Measurements from ENCODE around the gene FAU. TPM values are rescaled to one million over a fixed set of nuclear protein-coding genes. Genes with fewer than 3 reads are reported as not detected.

The FAU gene
- total and polyA plus RNA-seq, 2 of the 13 experiments (the other 11 are each of a cell fraction or from before 2014, with no cell fraction given) = 374 to 869 TPM

- no peak for TF ChIP-seq SNAPC4 (CRISPR knock-in tag; IDR thresholded peaks at IDR 0.05)
- no peak for TF ChIP-seq ZFP1 (CRISPR knock-in tag; IDR thresholded peaks at IDR 0.05)
- no peak for TF ChIP-seq PHF8 (CRISPR knock-in tag; IDR thresholded peaks at IDR 0.05)
- TF ChIP-seq CCDC6 (CRISPR knock-in tag; IDR thresholded peaks at IDR 0.05) = no peak
These were observed 25.6 kb upstream of the FAU start (continued) for GRCh38 chr11:65147352-65148075.

GRCh38 chr11:65141896-65142494, 20.1 kb upstream of the FAU start:
- no peak overlapping the region for H3K9ac ChIP-seq (ENCODE audit: insufficient read depth, low read depth, low read length)
- WGBS (ENCODE audit: low lambda C conversion rate) = 2% methylated on average over 7 of the region's 7 CpGs
- H3K9me3 ChIP-seq (ENCODE audit: low read length) = no peaks in the 10 kb centered on the region
- ChIA-PET CTCF (ENCODE audit: low intra/inter-chr PET ratio, low total read pairs) (no interaction called here), POLR2A (interaction anchor here (1.1 kb wide), 1 partner anchor 20 kb away, joined by 6 read pairs; the partner anchor contains the start of genes FAU and MRPL49)
- FAIRE-seq = peak; percentile 71
- H3K36me3 ChIP-seq (replicated peaks in 1 of 2; ENCODE audit: control insufficient read depth in 1 of 2, insufficient read depth in 2 of 2, low read length in 2 of 2) = no peaks in the 10 kb centered on the region
- no peak overlapping the region for H2AFZ ChIP-seq (ENCODE audit: low read length)
- DNase-seq (ENCODE audit: low spot score) = no peak
- H3K4me2 ChIP-seq (ENCODE audit: low read depth, low read length) = peak overlapping the region; percentile 54
- no peaks in the 10 kb centered on the region for H3K27me3 ChIP-seq (ENCODE audit: control insufficient read depth in 1 of 2, insufficient read depth in 2 of 2, low read length in 2 of 2)
- H4K20me1 ChIP-seq (ENCODE audit: insufficient read depth, low read length) = no peaks in the 10 kb centered on the region
- in situ Hi-C loops (cut with HindIII; ENCODE audit: extremely low pct_ligation_motif_present, low pct_unique_long_range_greater_than_20kb) = no loop called here
- intact Hi-C loops (cut with micrococcal nuclease; ENCODE audit: unreplicated experiment) = no loop called here
- no peaks in the 10 kb centered on the region for H3K79me2 ChIP-seq (ENCODE audit: insufficient read depth, low read length)
- H3K4me3 ChIP-seq (replicated peaks in 1 of 3; ENCODE audit: insufficient read depth in 1 of 3, low read depth in 2 of 3, low read length in 3 of 3) = peak overlapping the region in 1 of 3 experiments; percentile 13; a peak in 1 of 6 replicates
- H3K27ac ChIP-seq (ENCODE audit: extremely low read length, insufficient read depth, low read length) = no peak overlapping the region
- ATAC-seq = peak; percentile 55
- BruUV-seq (replicated peaks) = no TSS peak
- peaks cover 39% of the 10 kb centered on the region for H3K4me1 ChIP-seq (ENCODE audit: insufficient read depth, low read length)
- TF ChIP-seq ZNF879 (CRISPR knock-in tag; IDR thresholded peaks at IDR 0.05) (no peak), ZNF747 (CRISPR knock-in tag; IDR thresholded peaks at IDR 0.05; ENCODE audit: borderline replicate concordance) (no peak), ZNF569 (CRISPR knock-in tag; IDR thresholded peaks at IDR 0.05; ENCODE audit: borderline replicate concordance) (no peak), MTERF4 (CRISPR knock-in tag; IDR thresholded peaks at IDR 0.05) (no peak), ZNF580 (CRISPR knock-in tag; IDR thresholded peaks at IDR 0.05; ENCODE audit: borderline replicate concordance, low read depth) (no peak), KDM1A (CRISPR knock-in tag; IDR thresholded peaks at IDR 0.05) (no peak), ZBTB21 (CRISPR knock-in tag; IDR thresholded peaks at IDR 0.05) (no peak), GATAD2A (CRISPR knock-in tag; IDR thresholded peaks at IDR 0.05) (peak; percentile 52), RCOR2 (CRISPR knock-in tag; IDR thresholded peaks at IDR 0.05) (no peak), TAF1 (CRISPR knock-in tag; IDR thresholded peaks at IDR 0.05) (no peak)

All from HepG2 (cell line).